GM12891 (cell line): Measurements from ENCODE around the gene CXCR5.

Experiments
- DNase-seq: peaks from one replicate; pipeline ENCODE4 v3.0.0; 2011; ENCODE audit warnings: low spot score; ENCODE audit not compliant: insufficient read length
- FAIRE-seq: peaks from 2 replicates; lab custom pipeline; 2011; peaks lifted over from hg19 to GRCh38; lab: Jason Lieb, UNC
- PAX5 ChIP-seq: IDR thresholded peaks from 2 replicates; pipeline ENCODE4 v1.6.1; 2011; ENCODE audit warnings: low read length, moderate library complexity, mild to moderate bottlenecking; ENCODE audit not compliant: insufficient read depth, severe bottlenecking
- POLR2A ChIP-seq: IDR thresholded peaks from 2 replicates; pipeline ENCODE4 v1.6.1; 2011; ENCODE audit warnings: low read depth, low read length, control low read depth
- POLR2AphosphoS5 ChIP-seq: IDR thresholded peaks from 2 replicates; pipeline ENCODE4 v1.6.1; 2011; ENCODE audit warnings: low read depth, low read length, control low read depth
- POU2F2 ChIP-seq: IDR thresholded peaks from 2 replicates; pipeline ENCODE4 v1.6.1; 2011; ENCODE audit warnings: low read depth, mild to moderate bottlenecking, control low read depth, low read length, moderate library complexity
- SPI1 ChIP-seq: IDR thresholded peaks from 2 replicates; pipeline ENCODE4 v1.6.1; 2011; ENCODE audit warnings: low read depth, low read length, control low read depth
- TAF1 ChIP-seq: IDR thresholded peaks from 2 replicates; pipeline ENCODE4 v1.6.1; 2011; ENCODE audit warnings: low read depth, low read length, control low read depth

The CXCR5 gene

DNA sequence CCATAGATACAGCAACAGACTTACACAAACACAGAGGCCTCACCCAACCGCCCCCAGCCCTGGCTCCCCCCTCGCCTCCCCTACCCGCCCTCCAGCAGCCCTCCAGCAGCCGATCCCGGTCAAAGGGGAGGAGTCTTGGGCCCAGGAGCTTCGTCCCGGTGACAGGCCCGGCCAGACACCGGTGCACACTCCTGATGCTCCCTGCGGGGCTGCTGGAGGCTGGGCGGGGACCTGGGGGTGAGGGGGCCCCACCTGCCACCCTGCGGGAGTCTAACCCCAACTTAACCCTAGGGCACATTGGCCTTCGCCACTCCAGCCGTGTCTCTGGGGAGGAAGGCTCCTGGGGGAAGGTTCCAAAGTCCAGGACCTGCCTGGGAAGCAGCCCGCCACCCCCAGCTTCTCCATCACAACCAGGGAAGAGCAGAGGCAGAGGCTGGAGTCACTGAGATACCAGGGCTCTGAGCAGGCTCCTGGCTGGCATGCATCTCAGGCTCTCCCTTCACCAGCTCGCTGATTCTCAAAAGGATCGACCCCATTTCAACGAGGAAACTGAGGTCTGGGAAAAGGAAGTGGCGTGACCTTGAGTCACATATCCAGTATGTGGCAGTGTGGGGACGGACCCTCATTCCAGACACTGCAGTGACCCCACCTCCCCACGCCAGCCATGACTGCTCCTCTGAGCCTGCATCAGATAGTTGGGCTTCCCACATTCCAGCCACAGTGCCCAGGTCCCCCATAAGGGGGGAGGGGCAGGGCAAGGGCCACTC lies 27.6 kb downstream of the CXCR5 start:
- FAIRE-seq (no peak), DNase-seq (no peak)
- no peak for TF ChIP-seq SPI1
- TF ChIP-seq PAX5: no peak
- no peak for TF ChIP-seq POLR2A
- no peak for TF ChIP-seq POU2F2
- TF ChIP-seq POLR2AphosphoS5: no peak
- TF ChIP-seq TAF1: no peak

DNA sequence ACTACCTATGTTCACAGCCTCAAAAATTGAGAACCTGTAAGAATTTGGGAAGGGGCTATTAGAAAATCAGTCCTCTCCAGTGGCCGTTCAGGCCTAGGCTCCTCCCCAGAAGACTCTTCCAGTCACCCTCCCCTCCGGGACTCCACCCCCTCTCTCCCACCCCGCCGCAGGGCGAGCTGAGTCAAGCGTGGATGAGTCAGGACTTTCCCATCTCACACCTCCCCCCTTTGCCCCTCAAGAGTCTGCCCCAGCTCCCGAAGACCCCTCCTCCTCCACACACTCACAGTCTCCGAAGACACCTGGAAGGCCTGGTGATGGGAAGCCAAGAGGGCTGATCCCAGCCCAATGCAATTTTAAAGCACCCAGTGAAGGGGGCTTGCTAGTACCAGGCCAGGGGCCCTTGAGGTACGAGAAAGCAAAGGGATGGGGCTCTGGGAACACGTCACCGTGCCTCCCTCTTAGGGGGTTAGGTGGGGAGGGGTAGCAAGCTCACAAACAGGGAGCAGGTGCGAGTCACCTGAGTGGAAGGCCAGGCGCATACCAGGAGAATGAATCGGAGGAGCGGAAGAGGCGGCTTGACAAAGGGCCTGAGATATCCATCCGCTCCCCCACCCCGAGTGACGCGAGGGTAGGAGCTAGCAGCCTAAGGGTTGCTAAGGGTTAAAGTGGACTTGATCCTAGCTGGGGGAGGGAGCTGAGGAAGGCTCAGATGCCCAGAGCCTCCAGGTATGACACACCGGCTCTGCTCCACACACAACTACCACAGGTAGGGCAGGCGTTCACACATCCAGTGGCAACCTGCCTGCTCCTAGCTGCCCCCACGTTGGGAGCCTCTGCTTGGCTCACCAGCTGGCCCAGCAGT lies 28.4 kb downstream of the CXCR5 start:
- FAIRE-seq (peak; percentile 75), DNase-seq (no peak)
- TF ChIP-seq POU2F2 (no peak), TAF1 (no peak), SPI1 (no peak), POLR2AphosphoS5 (no peak)

DNA sequence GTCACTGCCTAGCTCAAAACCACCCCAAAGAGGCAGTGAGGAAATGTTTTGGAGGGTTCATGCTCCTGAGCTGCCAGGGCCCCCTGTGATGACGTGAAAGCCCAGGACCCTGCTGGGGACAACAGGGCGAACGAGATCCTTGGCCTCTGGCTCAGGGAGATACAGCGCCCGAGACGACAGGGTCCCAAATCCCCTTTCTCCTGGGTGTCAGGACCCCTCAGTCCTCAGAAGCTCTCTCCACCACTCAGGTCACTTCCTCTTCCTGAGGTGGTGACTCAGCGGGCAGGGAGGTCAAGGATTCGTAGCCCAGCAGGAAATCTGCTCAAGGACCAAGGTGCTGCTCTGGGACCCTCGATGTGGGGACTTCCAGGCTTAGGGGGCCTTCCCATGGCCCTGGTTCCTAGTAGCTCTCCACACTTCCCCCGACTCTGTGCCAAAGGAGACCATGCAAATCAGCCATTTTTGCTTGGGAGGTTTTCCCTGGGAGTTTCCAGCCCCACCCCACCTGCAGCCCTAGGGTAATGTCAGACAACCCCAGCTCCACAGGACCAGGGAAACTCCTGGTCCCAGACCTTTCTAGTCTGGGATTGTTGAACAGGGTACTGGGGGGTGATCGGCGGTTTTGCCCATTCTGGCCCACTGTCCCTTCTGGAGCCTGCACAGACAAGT lies 29.2 kb downstream of the CXCR5 start:
- DNase-seq: no peak
- TF ChIP-seq POU2F2 (0 out of 2 replicates have a peak, but pooled peaks have one; percentile 12), TAF1 (0 out of 2 replicates have a peak, but pooled peaks have one; percentile 9), POLR2AphosphoS5 (no peak), SPI1 (peak; percentile 83), PAX5 (no peak), POLR2A (no peak)
- FAIRE-seq: peak; percentile 51

DNA sequence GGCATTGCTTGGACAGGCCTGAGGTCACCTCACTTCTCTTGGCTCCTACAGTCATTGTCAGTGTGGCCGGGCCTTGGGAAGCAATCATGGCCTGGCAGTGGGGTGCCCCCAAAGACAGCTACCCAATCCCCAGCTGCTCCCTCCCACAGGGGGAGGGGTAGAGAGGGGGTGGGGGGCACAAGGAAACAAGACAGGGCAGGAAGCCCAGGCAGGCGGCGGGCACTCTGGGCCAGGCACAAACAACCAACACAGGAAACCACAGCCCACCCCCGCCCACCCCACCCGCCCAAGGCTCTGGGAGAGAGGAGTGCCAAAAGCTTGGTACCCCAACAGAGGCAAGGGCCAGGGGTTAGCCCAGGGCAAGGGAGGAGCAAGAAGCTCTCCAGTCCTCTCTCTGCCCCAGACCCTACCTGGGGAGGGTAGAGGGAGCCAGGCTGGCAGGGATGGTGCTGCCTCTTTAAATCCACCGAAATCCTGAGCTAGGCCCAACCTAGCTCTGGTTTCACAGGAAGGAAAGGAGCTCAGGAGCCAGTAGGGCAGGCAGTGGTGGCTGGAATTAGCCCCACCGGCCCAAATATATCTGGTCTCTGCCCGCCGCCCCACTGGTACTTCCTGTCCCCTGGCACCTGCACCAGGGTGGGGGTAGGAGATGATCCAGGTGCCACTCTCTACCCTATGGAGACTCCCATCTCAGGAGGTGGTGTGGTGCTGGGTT lies 29.9 kb downstream of the CXCR5 start:
- DNase-seq (no peak), FAIRE-seq (no peak)
- TF ChIP-seq PAX5 (no peak), TAF1 (no peak), POLR2A (no peak), POLR2AphosphoS5 (no peak), SPI1 (no peak)

DNA sequence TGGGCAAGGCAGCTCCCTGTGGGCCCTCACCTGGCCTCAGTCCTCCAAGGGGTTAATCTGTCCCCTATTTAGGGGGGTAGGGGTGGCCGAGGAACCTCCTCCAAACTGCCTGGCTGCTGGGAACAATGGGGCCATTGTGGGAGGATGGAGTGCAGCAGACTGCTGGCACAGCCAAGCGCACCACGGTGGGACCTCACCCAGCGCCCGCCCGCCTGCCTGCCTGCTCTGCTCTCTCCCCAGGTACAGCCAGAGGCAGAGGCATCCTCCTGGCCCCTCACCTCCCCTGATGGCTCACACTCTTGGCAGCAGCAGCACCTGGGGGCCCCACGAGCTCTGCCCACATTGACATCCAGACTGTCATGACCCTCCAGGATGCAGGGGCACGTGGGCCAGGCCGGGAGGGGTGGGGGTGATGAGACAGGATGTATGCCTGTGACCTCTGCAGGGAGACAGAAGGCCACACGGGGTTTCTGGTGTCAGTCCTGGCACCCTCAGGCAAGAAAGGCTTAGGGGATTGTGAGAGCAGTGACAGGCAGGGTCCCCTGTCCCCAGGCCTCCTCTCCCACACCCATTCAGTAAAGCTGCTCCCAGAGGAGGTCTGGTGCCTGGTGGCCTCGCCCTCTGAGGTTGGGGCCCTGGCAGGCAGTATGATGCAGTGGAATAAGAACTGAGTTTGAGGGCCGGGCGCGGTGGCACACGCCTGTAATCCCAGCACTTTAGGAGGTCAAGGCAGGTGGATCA lies 30.7 kb downstream of the CXCR5 start:
- FAIRE-seq: peak; percentile 26
- DNase-seq: no peak
- TF ChIP-seq POLR2AphosphoS5: no peak
- no peak for TF ChIP-seq SPI1
- TF ChIP-seq POU2F2: no peak
- TF ChIP-seq POLR2A: no peak
- no peak for TF ChIP-seq TAF1
- no peak for TF ChIP-seq PAX5

DNA sequence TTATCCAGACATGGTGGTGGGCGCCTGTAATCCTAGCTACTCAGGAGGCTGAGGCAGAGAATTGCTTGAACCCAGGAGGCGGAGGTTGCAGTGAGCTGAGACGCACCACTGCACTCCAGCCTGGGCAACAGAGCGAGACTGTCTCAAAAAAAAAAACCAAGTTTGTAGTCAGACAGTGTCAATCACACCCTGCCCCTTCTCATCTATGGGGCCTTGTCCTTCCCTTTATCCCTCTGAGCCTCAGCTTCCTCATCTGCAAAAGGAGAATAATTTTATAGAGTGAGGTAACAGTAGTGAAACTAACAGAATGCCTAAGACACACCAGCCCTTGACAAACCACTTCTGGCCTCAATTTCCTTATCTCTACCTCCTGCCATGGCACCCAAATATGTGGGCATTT lies 31.3 kb downstream of the CXCR5 start:
- peak; percentile 76 for FAIRE-seq
- no peak for DNase-seq
- TF ChIP-seq PAX5 (peak; percentile 67), POLR2A (no peak)

DNA sequence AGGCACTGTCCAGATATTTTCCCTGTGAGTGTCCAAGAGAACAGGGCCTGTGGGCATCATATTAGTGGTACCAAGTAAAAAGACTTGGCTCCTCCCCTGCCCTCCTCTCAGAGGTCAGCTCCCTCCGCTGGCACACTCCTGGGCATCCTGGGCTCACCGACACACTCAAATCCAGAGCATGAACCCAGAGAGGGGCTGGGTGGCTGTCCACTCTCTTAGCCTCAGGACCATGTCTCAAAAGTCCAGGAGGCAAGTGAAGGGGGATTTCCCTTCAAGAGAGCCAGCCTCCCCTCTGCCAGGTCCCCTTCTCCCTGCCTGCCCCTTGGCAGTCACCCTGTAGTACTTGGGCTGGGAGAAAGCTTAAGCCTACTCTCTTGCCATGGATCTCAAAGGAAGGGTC lies 31.7 kb downstream of the CXCR5 start:
- TF ChIP-seq POLR2A: no peak
- no peak for TF ChIP-seq POU2F2
- TF ChIP-seq SPI1: no peak
- TF ChIP-seq PAX5: no peak
- no peak for TF ChIP-seq TAF1
- TF ChIP-seq POLR2AphosphoS5: no peak
- DNase-seq (no peak), FAIRE-seq (no peak)

DNA sequence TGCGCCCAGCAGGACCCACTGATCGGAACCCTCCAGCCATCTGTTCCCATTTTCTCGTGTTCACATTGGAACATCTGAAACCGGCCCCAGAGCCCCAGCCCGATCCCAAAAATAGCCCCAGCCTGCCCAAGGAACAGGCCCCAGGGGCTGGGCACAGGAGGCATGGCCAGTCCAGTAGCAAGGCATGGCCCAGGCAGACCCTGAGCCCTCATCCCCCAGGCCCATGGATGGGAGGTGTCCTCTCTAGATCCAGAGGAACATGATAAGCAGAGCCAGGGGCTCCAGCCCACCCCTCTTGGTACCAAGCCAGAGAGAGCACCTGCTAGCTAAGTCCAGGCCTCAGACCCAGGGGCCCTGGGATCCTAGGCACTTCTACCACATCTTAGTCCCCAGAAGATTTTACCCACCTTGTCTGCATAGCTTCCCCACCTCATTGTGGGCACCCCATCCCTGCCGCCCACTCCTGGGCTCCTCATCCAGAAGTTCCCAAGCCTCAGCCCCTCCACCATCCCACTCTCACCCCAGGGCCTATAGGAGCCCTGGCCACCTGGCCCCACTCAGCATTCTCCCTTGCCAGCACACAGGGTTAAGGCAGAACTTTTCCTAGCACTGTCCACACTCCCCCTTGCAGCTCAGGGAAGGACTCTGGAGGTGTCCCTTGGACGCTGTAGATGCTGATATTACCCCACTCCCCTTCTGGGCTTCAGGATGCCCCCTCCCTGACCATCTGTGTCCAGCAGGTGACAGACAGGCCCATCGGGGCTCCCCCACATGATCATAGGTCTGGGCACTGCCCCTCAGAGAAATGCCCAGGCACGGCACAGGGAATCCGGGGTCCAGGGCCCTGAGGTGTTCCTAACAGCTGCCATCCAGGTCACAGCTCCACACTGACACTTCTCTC lies 32.5 kb downstream of the CXCR5 start:
- no peak for TF ChIP-seq POU2F2
- TF ChIP-seq PAX5: no peak
- TF ChIP-seq SPI1: no peak
- TF ChIP-seq POLR2AphosphoS5: no peak
- TF ChIP-seq POLR2A: no peak
- no peak for TF ChIP-seq TAF1
- DNase-seq (no peak), FAIRE-seq (no peak)
